ENCODE data around the gene KIAA1217. TPM values are rescaled to one million over a fixed set of nuclear protein-coding genes. Genes with fewer than 3 reads are reported as not detected.
A peak's percentile ranks its signal among the peaks of the same experiment; 100 is the strongest.

KIAA1217 gene
- total RNA-seq, 3 donors from 2014 or later (not counting 1 experiment from before 2014, with no cell fraction given) = not detected

GRCh38 chr10:24513155-24513554 lies 304.2 kb downstream of the KIAA1217 start:
- H3K36me3 ChIP-seq (ENCODE audit: control insufficient read depth, insufficient read depth, low read length) = no peaks in the 10 kb centered on the region
- H3K27ac ChIP-seq (ENCODE audit: low read length) = no peak overlapping the region
- H3K4me1 Mint-ChIP-seq = no peaks in the 10 kb centered on the region
- H3K36me3 Mint-ChIP-seq = no peaks in the 10 kb centered on the region
- no peaks in the 10 kb centered on the region for H3K4me1 ChIP-seq (ENCODE audit: control insufficient read depth, insufficient read depth, low read length)
- H3K4me3 Mint-ChIP-seq = no peak overlapping the region
- no peaks in the 10 kb centered on the region for H3K9me3 ChIP-seq (ENCODE audit: control insufficient read depth, insufficient read depth, low read length)
- no peaks in the 10 kb centered on the region for H3K9me3 Mint-ChIP-seq
- H3K27ac Mint-ChIP-seq = no peak overlapping the region
- H3K27me3 Mint-ChIP-seq (ENCODE audit: low read depth in 2 of 2) = peaks cover 2 to 5% of the 10 kb centered on the region in 2 donors
- intact Hi-C loops (cut with micrococcal nuclease) = no loop called here
- no peak overlapping the region for H3K4me3 ChIP-seq (ENCODE audit: low read length)
- ATAC-seq (no peak), DNase-seq (no peak)
- TF ChIP-seq CTCF (IDR thresholded peaks at IDR 0.05) = no peak
- H3K27me3 ChIP-seq (ENCODE audit: control insufficient read depth, insufficient read depth, low read length) = no peaks in the 10 kb centered on the region
- 89% methylated on average over 9 of the region's 9 CpGs for WGBS (ENCODE audit: insufficient coverage)

GRCh38 chr10:24515481-24515880 lies 306.5 kb downstream of the KIAA1217 start:
- no peaks in the 10 kb centered on the region for H3K9me3 Mint-ChIP-seq
- Histone ChIP-seq H3K4me1 (ENCODE audit: control insufficient read depth, insufficient read depth, low read length) (peaks cover 6% of the 10 kb centered on the region), H3K9me3 (ENCODE audit: control insufficient read depth, insufficient read depth, low read length) (no peaks in the 10 kb centered on the region), H3K36me3 (ENCODE audit: control insufficient read depth, insufficient read depth, low read length) (no peaks in the 10 kb centered on the region), H3K4me3 (ENCODE audit: low read length) (no peak overlapping the region), H3K27me3 (ENCODE audit: control insufficient read depth, insufficient read depth, low read length) (no peaks in the 10 kb centered on the region), H3K27ac (ENCODE audit: low read length) (no peak overlapping the region)
- peaks cover 13 to 14% of the 10 kb centered on the region in 2 donors for H3K4me1 Mint-ChIP-seq
- no peak overlapping the region for H3K4me3 Mint-ChIP-seq
- TF ChIP-seq CTCF (IDR thresholded peaks at IDR 0.05) = no peak
- ATAC-seq = no peak
- intact Hi-C loops (cut with micrococcal nuclease) = no loop called here
- H3K27ac Mint-ChIP-seq = no peak overlapping the region
- WGBS (ENCODE audit: insufficient coverage) = 91% methylated on average over 2 of the region's 2 CpGs
- H3K27me3 Mint-ChIP-seq (ENCODE audit: low read depth in 2 of 2) = peaks cover 6 to 14% of the 10 kb centered on the region in 2 donors
- H3K36me3 Mint-ChIP-seq = no peaks in the 10 kb centered on the region
- no peak for DNase-seq

GRCh38 chr10:24518411-24518810 lies 309.5 kb downstream of the KIAA1217 start:
- DNase-seq = no peak
- no peak overlapping the region for H3K27ac ChIP-seq (ENCODE audit: low read length)
- peaks cover 6% of the 10 kb centered on the region for H3K4me1 ChIP-seq (ENCODE audit: control insufficient read depth, insufficient read depth, low read length)
- ATAC-seq = no peak
- intact Hi-C loops (cut with micrococcal nuclease) = loop anchor here (2.0 kb wide), 1 partner anchor 1204 kb away; no protein-coding TSS in a partner anchor
- no peaks in the 10 kb centered on the region for H3K36me3 ChIP-seq (ENCODE audit: control insufficient read depth, insufficient read depth, low read length)
- Mint-ChIP-seq H3K27me3 (ENCODE audit: low read depth in 2 of 2) (peaks cover 8 to 9% of the 10 kb centered on the region in 2 donors), H3K27ac (no peak overlapping the region), H3K4me3 (no peak overlapping the region), H3K9me3 (no peaks in the 10 kb centered on the region), H3K36me3 (no peaks in the 10 kb centered on the region), H3K4me1 (peaks cover 13 to 14% of the 10 kb centered on the region in 2 donors)
- no peaks in the 10 kb centered on the region for H3K9me3 ChIP-seq (ENCODE audit: control insufficient read depth, insufficient read depth, low read length)
- TF ChIP-seq CTCF (IDR thresholded peaks at IDR 0.05) = no peak
- no peaks in the 10 kb centered on the region for H3K27me3 ChIP-seq (ENCODE audit: control insufficient read depth, insufficient read depth, low read length)
- no peak overlapping the region for H3K4me3 ChIP-seq (ENCODE audit: low read length)
- 76% methylated on average over 7 of the region's 7 CpGs for WGBS (ENCODE audit: insufficient coverage)

GRCh38 chr10:24518981-24519597 lies 310.2 kb downstream of the KIAA1217 start:
- Histone ChIP-seq H3K4me3 (ENCODE audit: low read length) (no peak overlapping the region), H3K27me3 (ENCODE audit: control insufficient read depth, insufficient read depth, low read length) (no peaks in the 10 kb centered on the region), H3K9me3 (ENCODE audit: control insufficient read depth, insufficient read depth, low read length) (no peaks in the 10 kb centered on the region), H3K36me3 (ENCODE audit: control insufficient read depth, insufficient read depth, low read length) (no peaks in the 10 kb centered on the region), H3K4me1 (ENCODE audit: control insufficient read depth, insufficient read depth, low read length) (peaks cover 6% of the 10 kb centered on the region), H3K27ac (ENCODE audit: low read length) (no peak overlapping the region)
- Mint-ChIP-seq H3K27ac (no peak overlapping the region), H3K9me3 (no peaks in the 10 kb centered on the region), H3K4me3 (no peak overlapping the region), H3K27me3 (ENCODE audit: low read depth in 2 of 2) (peaks cover 9 to 10% of the 10 kb centered on the region in 2 donors), H3K36me3 (no peaks in the 10 kb centered on the region), H3K4me1 (peaks cover 13 to 14% of the 10 kb centered on the region in 2 donors)
- WGBS (ENCODE audit: insufficient coverage) = 16% methylated on average over 10 of the region's 15 CpGs
- intact Hi-C loops (cut with micrococcal nuclease) = loop anchor here (2.0 kb wide), 1 partner anchor 1204 kb away; no protein-coding TSS in a partner anchor
- no peak for ATAC-seq
- DNase-seq = peak in 1 of 2 donors; percentile 58
- peak; percentile 45 for TF ChIP-seq CTCF (IDR thresholded peaks at IDR 0.05)
